H1 (cell line): ENCODE data around the gene SNX33.

Experiments
- ATF3 ChIP-seq: IDR thresholded peaks from 2 replicates; pipeline ENCODE4 v1.6.1; 2011; ENCODE audit warnings: low read depth, mild to moderate bottlenecking, low read length; ENCODE audit not compliant: insufficient read depth
- CHD2 ChIP-seq: IDR thresholded peaks from 2 replicates; pipeline ENCODE4 v1.6.1; 2012; ENCODE audit warnings: low read length, improper control_type of control experiment
- CTCF ChIP-seq, 3 experiments: IDR thresholded peaks; 1 replicate in 2 of 3; 2 replicates in 1 of 3; pipeline versions ENCODE4 v1.5.1 to v1.6.1; 2011; ENCODE audit warnings: low read length in 3 of 3, mild to moderate bottlenecking in 3 of 3, inconsistent platforms in 2 of 3, low read depth in 1 of 3, moderate library complexity in 1 of 3; ENCODE audit not compliant: insufficient read depth in 1 of 3; ENCODE audit errors: control extremely low read depth in 1 of 3
- E2F6 ChIP-seq: IDR thresholded peaks from 2 replicates; pipeline ENCODE4 v1.6.1; 2012; ENCODE audit warnings: inconsistent platforms
- EP300 ChIP-seq, 2 experiments: IDR thresholded peaks; 1 replicate in 1 of 2; 2 replicates in 1 of 2; pipeline ENCODE4 v1.6.1; 2011 to 2012; ENCODE audit warnings: low read depth in 2 of 2, low read length in 2 of 2, mild to moderate bottlenecking in 2 of 2, borderline replicate concordance in 1 of 2, inconsistent platforms in 1 of 2, moderate library complexity in 1 of 2
- KDM4A ChIP-seq: IDR thresholded peaks from one replicate; pipeline ENCODE4 v1.7.1; 2012; ENCODE audit warnings: low read depth, mild to moderate bottlenecking, moderate library complexity, low read length, inconsistent platforms; ENCODE audit not compliant: severe bottlenecking
- MAX ChIP-seq: IDR thresholded peaks from 2 replicates; pipeline ENCODE4 v1.6.1; 2012; ENCODE audit warnings: inconsistent platforms
- POLR2A ChIP-seq, 2 experiments: IDR thresholded peaks; 1 replicate in 1 of 2; 2 replicates in 1 of 2; pipeline ENCODE4 v1.6.1; 2011; ENCODE audit warnings: low read depth in 2 of 2, low read length in 2 of 2, mild to moderate bottlenecking in 2 of 2; ENCODE audit errors: control extremely low read depth in 1 of 2
- RAD21 ChIP-seq, 2 experiments: IDR thresholded peaks in 1 of 2; conservative IDR thresholded peaks in 1 of 2; 2 replicates each; pipeline ENCODE4 v1.6.1; 2011; ENCODE audit warnings: low read depth in 2 of 2, low read length in 2 of 2, improper control_type of control experiment in 1 of 2, inconsistent platforms in 1 of 2, mild to moderate bottlenecking in 1 of 2, moderate library complexity in 1 of 2
- RXRA ChIP-seq: IDR thresholded peaks from 2 replicates; pipeline ENCODE4 v1.6.1; 2011; ENCODE audit warnings: low read depth, mild to moderate bottlenecking, low read length, moderate library complexity; ENCODE audit not compliant: insufficient read depth
- USF2 ChIP-seq: IDR thresholded peaks from 2 replicates; pipeline ENCODE4 v1.6.1; 2011; ENCODE audit warnings: low read length, improper control_type of control experiment
- YY1 ChIP-seq: IDR thresholded peaks from 2 replicates; pipeline ENCODE4 v1.6.1; 2011; ENCODE audit warnings: low read depth, mild to moderate bottlenecking, low read length

- TF ChIP-seq CHD2: no peak
- peak; percentile 36 to 57 (median 44) for TF ChIP-seq CTCF (IDR thresholded peaks at IDR 0.05; ENCODE audit: control extremely low read depth in 1 of 3, insufficient read depth in 1 of 3, low read depth in 1 of 3, low read length in 3 of 3)
- TF ChIP-seq POLR2A (IDR thresholded peaks at IDR 0.05; ENCODE audit: control extremely low read depth in 1 of 2, low read depth in 2 of 2, low read length in 2 of 2): no peak; a peak in 1 of 3 replicates
- no peak; a peak in 1 of 3 replicates for TF ChIP-seq EP300 (IDR thresholded peaks at IDR 0.05; ENCODE audit: borderline replicate concordance in 1 of 2, low read depth in 2 of 2, low read length in 2 of 2)
- no peak for TF ChIP-seq RXRA
- TF ChIP-seq ATF3: no peak
- TF ChIP-seq USF2: no peak
- TF ChIP-seq YY1: 0 out of 2 replicates have a peak, but pooled peaks have one; percentile 15
- TF ChIP-seq RAD21 (IDR thresholded peaks at IDR 0.05 in 1 of 2, conservative IDR thresholded peaks at IDR 0.05 in 1 of 2; ENCODE audit: low read depth in 2 of 2, low read length in 2 of 2): peak; percentile 16 to 40; a peak in 3 of 4 replicates
- no peak for TF ChIP-seq E2F6
- no peak for TF ChIP-seq MAX
- TF ChIP-seq KDM4A: peak; percentile 94
Measured at GRCh38 chr15:75647370-75648155, at the start of gene SNX33.
